D341Med (cell line): Measurements from ENCODE around the gene HEMGN.

Source experiments
- DNase-seq: peaks from one replicate; pipeline ENCODE4 v3.0.0; 2012; ENCODE audit warnings: low spot score

HEMGN gene

DNA sequence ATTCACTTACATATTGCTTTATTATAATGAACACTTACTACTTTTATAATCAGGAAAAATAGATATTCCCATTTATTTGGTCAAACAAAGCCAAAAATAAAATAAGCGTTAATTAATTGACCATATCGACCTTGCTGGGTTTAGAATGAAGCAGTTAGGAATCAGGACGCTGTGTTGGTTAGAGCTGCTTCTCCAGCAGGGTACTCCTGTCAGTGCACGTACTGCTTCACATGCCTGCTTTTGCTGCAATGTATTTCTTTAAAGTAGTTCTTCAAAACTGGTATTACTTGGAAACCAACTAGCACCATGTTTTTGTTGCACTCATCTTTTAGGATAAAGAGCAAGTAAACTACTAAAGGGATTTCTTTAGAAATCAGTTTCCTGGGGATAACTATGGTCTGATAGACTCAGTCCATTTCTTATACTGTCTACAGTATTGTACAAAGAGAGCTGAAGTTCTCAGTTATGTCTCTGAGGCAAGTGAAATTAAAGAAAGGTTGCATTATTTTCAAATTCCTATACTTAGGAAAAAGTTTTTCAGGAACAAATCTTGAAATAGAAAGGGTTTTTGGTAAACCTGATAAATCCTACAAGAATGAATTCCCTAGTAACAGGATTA, 8.9 kb downstream of the HEMGN start:
- no peak for DNase-seq

DNA sequence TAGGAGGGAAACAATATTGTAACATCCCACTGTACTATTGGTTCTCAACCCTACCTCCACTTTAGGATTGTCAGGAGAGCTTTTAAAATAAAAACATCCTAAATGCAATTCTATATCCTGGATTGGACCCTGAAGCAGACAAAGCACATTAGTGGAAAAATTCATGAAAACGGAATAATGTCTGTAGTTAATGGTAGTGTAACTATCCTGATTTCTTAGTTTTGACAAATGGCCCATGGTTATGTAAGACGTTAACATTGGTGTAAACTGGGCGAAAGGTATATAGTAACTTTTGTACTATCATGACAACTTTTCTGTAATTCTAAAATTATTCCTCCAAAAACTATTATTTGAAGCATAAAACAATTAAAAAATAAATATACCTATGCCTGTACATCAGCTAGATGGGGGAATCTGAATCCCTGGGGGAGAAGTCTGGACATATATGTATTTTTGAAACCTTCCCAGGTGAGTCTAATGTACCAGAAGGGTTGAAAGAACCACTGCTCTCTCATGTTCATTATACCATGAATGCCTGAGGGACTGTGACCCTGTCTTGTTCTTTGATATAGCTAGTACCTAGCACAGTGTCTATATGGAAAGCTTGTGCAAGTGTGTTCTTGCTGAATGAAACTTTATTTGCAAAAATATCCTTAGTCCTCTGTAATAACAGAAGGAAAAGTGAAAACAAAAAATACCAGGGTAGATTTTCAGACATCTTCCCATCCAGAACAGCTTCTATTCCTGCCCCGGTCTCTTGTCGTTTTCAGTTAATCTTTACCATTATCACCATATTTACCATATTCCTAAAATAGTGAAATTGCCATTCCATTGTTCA, 12.3 kb downstream of the HEMGN start:
- DNase-seq, result no peak

DNA sequence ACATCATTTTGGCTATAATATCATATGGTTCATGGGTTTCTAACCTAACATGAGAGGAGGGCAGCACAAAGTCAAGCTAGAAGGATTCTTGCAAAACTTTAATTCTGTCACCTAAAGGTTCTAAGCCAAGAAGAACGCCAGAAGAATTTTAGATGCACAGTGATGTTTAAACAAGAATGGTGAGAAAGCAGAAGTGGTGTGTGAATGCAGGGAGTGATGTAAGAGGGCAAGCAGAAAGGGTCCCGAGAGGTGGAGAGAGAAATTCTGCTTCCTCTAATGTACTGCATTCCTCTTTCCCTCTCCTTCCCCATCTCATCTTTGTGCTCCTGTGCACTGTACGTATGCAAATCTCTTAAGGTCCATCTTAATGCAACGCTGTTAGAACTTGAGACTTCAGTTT, 13.6 kb downstream of the HEMGN start:
- DNase-seq, result no peak

DNA sequence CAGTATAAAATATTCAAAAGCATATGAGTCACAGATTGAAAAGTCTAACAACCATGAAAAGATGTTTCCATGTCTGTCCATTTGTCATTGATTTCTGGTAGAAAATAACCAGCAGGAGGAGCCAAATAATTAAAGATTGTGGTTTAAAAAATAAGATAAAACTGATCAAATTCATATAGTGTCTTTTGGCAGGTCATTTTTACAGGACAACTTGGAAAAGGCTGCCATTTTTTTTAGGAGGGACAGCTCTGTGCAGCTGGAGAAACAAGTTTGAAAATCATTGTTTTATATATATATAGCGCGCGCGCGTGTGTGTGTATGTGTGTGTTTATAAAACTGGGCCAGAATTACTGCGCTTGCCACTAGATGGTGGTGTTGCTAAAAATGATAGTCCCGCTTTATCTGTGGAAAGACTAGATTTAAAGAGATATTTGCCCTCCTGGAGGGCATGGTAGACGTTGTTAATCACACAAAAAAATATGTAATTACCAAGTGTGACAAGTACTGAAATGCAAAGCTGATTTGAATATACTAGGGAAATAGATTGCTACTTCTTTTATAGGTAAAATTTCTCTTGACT, 14.4 kb downstream of the HEMGN start:
- DNase-seq, result peak; percentile 55

DNA sequence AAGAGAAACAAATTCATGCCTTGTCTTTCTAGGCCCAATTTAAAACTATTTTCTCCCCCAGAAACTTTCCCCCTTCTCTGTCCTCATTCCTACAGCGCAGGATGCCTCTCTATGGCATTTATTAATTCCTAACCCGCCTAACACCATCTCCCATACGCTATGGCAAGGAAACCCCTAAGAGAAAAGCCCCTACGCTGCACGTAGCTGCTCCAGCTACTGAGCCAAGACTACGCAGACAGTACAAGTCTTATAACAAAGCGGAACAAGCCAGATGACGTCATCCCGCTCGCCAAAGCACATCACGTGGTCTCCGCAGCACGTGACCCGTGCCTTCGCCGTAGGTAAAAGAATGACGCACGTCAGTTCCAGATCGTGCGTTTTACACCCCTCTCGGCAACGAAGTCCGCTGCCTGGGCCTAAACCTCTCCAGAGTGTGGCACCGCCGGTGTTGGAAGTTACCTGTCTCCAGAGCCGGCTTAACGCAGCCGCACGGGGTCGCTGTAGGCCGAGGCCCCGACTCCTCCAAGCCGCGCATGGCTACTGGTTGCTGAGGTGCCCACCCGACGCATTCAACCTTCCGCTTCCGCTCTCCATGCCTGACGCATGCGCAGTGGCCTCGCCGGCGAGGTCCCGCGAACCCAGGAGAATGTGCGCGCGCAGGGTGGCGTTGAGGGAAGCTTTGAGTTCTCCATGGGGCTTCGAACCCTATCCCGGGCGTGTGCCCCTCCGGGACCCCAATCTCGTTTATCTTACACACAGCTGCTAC, 15.8 kb downstream of the HEMGN start, which contains the start of gene TRMO:
TRMO (minus strand) TSS at position 542 of the 766 bp plus-strand sequence; CDS start at position 535, 7 bp downstream.
- peak; percentile 96 for DNase-seq

DNA sequence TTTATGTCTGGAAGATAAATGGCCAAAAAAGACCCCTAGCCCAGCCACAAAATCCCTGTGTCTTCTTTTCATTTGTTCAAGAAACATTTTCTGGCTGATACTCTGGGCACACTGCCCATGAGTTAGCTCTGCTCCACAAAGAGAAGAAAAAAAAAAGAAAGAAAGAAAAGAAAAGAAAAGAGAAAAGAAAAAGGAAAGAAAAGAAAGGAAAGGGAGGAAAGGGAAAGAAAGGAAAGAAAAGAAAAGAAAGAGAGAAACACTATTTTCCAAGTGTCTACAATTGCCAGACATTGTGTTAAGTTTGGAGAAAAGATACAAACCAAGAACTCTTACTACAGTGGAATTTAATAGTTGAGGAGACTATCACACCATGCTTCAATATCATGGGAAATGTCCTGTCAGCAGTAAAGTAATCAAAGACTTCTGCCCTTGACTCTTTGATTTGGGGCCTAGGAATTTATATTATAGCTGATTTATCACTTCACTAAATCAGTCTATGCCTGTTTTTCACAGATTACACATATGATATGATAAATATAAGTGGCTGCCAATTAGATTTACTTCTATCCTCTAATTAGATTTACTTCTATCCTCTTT, 18.7 kb downstream of the HEMGN start:
- no peak for DNase-seq

DNA sequence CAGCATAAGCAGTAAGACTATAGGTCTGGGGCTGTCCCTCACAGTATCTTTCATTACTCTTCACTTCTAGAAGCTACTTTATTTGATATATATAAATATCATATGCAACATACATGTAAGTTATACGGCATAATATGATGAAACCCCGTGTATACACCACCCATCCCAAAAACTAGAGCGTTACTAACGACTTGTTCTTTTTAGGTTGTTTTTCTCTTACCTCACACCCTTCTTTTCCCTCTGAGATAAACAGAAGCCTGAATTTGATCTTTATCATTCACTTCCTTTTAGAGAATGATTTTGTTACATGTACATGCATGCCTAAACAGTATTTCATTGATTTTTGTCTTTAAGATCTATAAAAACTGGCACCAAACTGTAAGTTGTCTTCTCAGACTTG, 19.4 kb downstream of the HEMGN start:
- DNase-seq, result no peak

DNA sequence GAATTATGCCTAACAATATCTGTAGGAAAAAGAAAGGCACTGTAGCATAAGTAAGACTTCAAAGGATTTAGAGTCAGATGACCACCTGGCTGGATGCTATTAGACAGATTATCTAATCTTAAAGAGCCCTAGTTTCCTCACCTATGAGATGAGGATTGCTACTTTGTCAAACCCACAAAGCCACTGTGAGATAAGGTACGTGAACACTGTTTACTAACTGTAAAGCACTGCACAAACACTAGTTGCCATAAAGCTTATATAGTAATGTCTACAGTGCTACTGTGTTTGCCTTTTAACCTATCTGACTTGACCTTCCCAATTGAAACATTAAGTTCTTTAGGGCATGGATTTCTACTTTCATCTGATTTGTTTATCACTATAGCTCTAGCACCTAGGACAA, 26.0 kb downstream of the HEMGN start:
- DNase-seq, result no peak

DNA sequence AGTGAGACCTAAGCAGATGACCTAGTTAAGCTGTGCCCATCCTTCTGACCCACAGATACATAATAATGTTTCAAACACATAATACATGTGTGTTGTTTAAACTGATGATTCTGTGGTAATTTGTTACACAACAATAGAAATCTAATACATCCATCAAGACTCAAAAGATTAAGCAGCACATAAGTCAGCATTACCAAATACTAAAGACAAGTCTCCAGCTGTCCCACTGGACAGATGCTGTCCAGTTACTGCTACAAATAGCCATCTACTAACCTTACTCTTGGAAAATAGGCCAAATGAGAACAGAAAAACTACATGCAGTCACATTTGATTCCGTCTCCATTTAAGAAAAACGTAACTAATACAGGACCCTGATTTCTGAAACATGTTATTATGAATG, 26.4 kb downstream of the HEMGN start:
- no peak for DNase-seq

DNA sequence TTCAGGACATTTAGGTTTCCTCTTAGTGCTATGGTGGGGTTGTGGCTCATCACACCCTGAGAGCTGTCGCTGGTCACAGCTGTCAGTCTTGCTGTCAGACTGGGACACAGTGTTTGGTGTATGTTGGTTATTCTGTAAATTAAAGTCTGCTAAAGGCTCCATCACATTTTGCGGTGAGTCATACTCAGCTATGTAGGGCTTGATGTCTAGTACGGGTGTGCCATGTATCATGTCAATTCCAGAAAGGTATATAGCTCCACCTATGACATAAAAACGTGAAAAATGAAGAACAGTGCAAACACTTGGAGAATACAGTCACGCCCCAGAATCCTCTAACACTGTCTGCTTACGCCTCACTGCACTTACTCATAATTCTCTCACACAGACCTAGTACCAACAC, 27.6 kb downstream of the HEMGN start:
- DNase-seq, result no peak

DNA sequence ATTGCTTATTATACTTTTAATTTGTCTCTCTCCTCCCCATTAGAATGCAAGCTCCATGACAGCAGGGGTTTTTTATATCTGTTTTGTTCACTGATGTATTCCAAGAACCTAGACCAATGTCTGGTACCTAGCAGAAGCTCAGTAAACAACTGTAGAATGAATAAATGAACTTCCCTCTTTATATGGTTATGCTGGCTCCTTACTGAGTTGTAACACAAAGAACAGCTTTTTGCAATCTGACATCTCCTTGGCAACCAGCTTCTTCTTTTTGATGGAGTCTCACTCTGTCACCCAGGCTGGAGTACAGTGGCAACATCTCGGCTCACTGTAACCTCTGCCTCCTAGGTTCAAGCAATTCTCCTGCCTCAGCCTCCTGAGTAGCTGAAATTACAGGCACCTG, 29.3 kb downstream of the HEMGN start:
- DNase-seq, result no peak

DNA sequence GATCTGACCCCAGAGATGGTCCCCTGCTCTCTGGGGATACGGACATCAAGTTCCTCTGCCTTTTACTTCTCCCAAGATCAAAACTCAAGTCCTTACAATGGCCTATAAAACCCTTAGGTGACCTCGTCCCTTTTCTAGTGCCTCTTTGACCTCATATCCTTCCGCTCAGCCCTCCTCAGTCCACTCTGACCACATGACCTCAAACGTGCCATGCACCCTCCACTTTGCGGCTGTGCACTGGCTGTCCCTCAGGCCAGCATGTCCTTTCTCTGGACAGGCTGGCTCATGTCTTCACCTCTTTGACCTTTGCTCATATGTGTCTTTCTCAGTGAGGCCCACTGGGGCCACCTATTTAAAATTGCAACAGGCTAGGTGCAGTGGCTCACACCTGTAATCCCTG, 30.3 kb downstream of the HEMGN start:
- DNase-seq, result no peak

DNA sequence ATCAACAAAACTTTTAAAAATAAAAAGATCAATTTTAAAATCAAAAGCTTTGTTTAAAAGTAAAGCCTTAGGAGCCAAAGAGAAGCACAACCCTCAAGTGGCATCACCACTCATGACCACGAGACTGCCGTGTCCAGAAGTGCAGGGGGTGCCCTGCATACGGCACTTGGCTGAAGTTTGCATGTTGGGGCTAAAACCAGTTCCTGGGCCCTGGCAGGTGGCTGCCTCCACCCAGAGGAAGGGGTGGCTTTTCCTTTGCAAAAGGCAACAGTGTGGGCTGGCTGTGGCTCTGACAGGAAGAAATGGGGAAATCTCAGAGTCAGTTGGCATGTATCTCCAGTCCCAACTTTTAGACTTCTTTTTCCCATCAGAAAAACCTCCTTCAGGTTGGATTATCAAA, 30.9 kb downstream of the HEMGN start:
- DNase-seq, result no peak

DNA sequence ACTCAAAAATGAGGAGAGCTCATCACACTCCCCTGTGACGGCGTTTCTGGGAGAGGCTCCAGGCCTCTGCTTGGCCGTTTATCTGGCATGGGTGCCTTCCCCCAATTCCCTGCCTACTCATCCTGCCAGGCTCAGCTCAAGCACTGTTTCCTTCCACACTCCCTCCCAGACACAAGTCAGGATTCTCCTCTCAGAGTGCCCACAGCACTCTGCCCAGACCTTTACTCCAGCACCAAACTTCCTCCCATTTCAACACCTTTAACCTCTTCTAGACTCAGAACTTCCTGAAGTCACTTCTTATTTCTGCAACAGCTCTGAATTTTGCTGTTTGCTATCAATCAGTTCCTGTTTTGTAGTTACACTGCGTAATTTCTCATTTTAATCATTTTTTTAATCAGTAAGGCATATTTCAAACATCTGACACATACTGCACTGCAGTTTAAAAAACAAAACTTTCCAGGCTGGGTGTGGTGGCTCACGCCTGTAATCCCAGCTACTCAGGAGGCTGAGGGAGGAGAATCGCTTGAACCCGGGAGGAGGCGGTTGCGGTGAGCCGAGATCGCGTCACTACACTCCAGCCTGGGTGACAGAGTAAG, 31.6 kb downstream of the HEMGN start:
- no peak for DNase-seq

DNA sequence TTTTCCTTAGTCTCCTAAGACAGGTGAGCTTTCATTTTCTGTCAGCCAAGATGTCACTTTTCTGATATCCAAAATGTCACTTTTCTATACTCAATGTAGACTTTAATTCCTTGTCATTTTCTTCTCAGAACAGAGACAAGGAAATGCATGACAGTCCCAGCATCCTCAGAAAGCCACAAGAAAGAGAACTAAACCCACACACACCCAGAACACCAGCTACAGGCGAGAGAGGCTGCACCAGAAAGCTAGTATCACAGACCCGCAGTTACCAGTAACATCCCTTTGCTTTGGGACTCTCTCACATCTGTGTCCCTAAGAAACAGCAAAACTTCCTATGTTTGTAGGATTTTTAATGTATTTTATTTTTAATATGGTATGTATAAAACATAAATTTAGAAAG, 32.7 kb downstream of the HEMGN start:
- no peak for DNase-seq

DNA sequence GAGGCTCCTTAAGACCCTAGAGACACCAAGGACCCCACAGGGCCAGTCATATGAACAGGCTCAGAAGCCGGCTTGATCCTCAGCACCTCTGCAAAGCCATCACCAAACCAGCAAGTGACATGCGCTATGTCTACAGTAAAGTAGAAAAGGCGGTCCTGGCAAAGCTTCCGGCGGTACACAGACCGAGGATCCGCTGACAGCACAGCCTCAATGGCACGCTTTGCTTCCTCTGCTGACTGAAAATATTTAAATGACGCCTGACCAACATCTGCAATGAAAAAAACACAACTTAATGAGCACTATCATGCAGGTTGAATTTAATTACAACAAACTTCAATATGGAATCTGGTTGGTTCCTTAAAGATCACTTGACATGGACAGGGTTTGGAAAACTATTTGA, 33.2 kb downstream of the HEMGN start:
- DNase-seq, result no peak

DNA sequence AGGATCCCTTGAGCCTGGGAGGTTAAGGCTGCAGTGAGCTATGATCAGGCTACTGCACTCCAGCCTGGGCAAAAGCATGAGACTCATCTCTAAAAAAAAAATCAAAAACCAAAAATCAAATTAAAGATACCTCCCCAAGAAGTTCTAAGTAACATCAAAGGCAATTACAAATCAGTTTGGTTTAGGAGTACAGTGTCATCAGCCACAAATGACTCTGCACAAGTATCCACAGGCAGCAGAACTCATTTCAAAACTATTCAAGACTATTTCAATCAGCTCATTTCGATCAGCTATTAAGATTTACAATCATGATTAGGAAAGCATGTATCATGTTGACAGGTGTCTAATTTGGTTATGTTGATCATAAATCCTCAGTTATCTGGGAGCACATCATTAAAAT, 34.8 kb downstream of the HEMGN start:
- DNase-seq, result no peak

DNA sequence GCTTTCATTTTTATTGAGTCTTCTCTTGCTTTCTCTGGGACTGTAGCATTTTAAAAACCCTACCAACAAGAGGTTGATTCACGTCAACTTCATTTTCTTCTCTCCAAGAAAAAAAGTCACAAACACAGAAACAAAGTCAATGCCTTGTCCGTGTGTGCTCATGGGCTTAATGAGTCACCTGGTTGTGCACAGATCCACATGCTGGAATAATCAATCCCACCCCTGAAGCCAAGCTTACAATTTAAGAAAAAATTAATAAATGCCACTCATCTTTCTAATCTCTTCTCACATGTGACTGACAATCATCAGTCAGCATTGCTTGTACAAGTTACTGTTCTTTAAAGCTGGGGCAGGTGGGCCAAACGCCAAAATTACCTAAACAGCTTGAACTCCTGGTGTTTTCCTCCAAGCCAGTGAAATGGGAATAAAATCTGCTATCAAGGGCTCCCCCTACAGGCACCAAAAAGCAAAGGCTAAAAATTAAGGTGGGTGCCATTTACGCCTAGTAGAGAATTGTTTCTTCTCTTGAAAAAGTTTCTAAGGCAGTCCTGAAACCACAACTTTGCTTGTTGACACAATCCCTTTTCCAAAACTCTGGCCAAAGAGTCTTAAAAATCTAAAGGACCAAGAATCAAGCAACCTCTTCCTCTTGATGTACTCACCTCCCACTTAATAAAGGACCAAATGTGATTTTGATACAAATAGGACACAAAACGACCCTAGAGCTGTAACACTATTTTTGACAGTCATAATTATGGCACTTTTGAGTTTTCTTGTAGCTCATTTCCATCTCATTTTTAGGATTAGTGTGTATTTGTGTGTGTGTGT, 37.0 kb downstream of the HEMGN start:
- DNase-seq, result peak; percentile 65

DNA sequence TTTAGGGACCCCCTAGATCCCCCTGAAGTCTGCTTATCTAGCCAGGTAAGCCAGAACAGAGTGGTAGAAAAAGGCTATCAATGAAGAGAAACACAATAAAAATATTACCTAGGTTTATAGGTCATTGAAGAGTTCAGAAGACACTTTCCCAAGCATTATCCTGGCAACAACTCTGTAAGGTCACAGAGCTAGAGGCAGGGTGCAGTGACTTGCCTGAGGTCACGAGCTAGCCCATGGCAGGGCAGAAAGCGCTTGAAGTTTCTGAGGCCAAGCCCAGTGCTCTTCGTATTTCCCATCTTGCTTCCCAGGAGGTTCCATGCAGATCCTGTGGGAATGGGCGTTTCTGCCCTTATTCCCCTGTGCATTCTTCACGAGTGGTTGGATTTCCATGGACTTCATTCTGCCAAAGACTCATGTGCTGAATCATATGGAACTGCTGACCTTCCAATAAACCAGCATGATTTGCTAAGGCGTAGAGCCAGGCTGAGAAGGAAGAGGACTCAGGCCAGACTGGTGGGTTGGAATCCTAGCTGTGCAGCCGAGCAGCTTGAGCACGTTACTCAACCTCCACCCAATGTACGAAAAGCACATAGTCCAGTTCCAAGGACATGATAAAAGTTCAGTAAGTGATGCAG, 37.8 kb downstream of the HEMGN start:
- DNase-seq, result no peak

DNA sequence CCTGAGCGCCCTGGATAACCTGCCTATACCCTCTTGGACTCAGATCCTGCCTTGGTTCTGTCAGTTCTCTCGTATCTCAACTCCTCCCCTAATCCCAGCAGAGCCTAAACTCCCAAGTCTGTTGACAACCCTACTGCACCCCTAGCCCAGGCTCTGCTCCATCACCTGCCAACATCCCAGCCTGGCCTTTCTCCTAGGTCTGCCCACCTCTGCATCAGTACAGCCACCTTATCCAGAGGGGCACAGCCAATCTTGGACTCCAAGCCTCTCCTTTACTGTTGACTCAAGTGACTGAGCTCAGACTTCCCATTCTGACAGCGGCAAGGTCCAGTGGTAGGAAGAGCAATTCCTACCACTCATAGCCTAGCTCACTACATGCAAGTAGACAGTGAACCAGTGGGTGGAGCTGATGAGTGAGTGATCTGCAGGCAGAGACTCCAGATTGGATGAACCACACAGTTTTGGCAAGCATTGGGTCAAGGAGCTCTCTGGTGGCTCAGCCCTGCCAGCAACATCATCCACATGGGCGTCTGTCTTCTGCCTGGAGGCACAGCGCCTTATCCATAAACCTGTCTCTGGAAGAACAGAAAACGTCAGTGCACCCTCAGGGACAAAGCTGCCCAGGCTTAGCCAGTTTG, 42.2 kb downstream of the HEMGN start:
- no peak for DNase-seq
